ENCODE results near the gene NT5M. TPM values are rescaled to one million over a fixed set of nuclear protein-coding genes. Genes with fewer than 3 reads are reported as not detected.

Gene NT5M
- total RNA-seq, 1 donor from 2014 or later = 1.5 TPM

GRCh38 chr17:17353625-17354484 is 50.7 kb downstream of the NT5M start:
- no peak overlapping the region for H3K4me3 ChIP-seq (ENCODE audit: insufficient read depth, low read depth, low read length)
- FAIRE-seq (no peak), DNase-seq (ENCODE audit: low read depth) (no peak)
- peaks cover 3% of the 10 kb centered on the region for H4K20me1 ChIP-seq (ENCODE audit: insufficient read depth, low read length)
- H3K4me2 ChIP-seq (ENCODE audit: low read length) = no peak overlapping the region
- H3K4me1 ChIP-seq (ENCODE audit: insufficient read depth, low read length) = peaks cover 16% of the 10 kb centered on the region
- no peaks in the 10 kb centered on the region for H3K27me3 ChIP-seq (ENCODE audit: insufficient read depth, low read length)
- Mint-ChIP-seq H3K9me3 (ENCODE audit: unreplicated experiment) (peaks cover 3% of the 10 kb centered on the region), H3K27me3 (ENCODE audit: low read depth, unreplicated experiment) (peaks cover 24% of the 10 kb centered on the region), H3K4me1 (ENCODE audit: low read depth, unreplicated experiment) (peaks cover 7% of the 10 kb centered on the region), H3K4me3 (ENCODE audit: unreplicated experiment) (no peak overlapping the region), H3K36me3 (ENCODE audit: low read depth, unreplicated experiment) (peaks cover 3% of the 10 kb centered on the region), H3K27ac (ENCODE audit: unreplicated experiment) (no peak overlapping the region)
- TF ChIP-seq EZH2 (IDR thresholded peaks at IDR 0.05; ENCODE audit: insufficient read depth, low read length) (no peak), CTCF (IDR thresholded peaks at IDR 0.05; ENCODE audit: insufficient read depth, low read depth, low read length) (no peak)
- no peaks in the 10 kb centered on the region for H3K79me2 ChIP-seq (ENCODE audit: insufficient read depth, low read length)
- H3K9me3 ChIP-seq (ENCODE audit: insufficient read depth, low read depth, low read length) = no peaks in the 10 kb centered on the region
- H3K9ac ChIP-seq (ENCODE audit: low read length) = no peak overlapping the region
- H2AFZ ChIP-seq (ENCODE audit: low read depth, low read length) = no peak overlapping the region
- no peak overlapping the region for H3K27ac ChIP-seq (ENCODE audit: low read depth, low read length)
- H3K36me3 ChIP-seq (ENCODE audit: insufficient read depth, low read length) = no peaks in the 10 kb centered on the region

DNA sequence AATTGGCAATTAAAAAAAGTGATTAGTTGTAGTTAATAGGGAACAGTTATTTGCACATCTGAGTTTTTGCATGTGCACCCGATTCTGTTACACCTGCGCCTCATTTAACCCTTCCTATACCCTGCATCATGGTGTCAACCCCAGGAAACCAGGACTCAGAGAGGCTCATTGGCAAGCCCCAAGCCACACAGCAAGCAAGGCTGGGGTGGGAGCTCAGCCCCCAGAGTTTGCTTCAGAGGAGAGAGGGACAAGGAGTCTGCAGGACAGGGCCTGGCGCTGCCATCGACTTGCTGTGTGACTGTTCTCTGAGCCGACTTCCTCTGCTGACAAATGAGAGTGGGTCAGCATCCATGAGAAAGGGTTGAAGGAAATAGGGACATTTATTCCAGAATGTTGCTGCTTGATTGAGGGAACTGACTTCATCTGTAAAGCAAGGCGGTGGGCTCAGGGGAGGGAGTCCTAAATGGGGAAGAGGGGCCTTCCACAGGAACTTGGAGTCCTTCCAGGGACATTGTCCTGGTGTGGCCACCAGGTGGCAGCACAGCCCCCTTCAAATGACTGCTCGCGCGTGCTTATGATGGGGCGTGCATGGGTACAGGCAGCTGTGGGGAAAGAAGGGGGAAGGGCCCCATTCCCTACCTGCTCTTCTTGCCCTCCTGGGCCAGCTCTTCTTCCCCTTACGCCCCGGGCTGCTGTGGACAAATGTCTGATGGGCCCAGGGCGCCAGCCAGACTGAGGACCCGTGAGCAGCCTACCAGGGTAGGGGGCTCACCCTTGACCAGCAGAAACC is 51.6 kb downstream of the NT5M start:
- peaks cover 23% of the 10 kb centered on the region for H3K27me3 Mint-ChIP-seq (ENCODE audit: low read depth, unreplicated experiment)
- FAIRE-seq (no peak), DNase-seq (ENCODE audit: low read depth) (peak; percentile 21)
- no peak overlapping the region for H3K4me3 Mint-ChIP-seq (ENCODE audit: unreplicated experiment)
- Histone ChIP-seq H3K4me2 (ENCODE audit: low read length) (no peak overlapping the region), H3K9me3 (ENCODE audit: insufficient read depth, low read depth, low read length) (peaks cover 3% of the 10 kb centered on the region), H3K4me3 (ENCODE audit: insufficient read depth, low read depth, low read length) (no peak overlapping the region), H3K27ac (ENCODE audit: low read depth, low read length) (no peak overlapping the region), H3K79me2 (ENCODE audit: insufficient read depth, low read length) (no peaks in the 10 kb centered on the region), H3K36me3 (ENCODE audit: insufficient read depth, low read length) (no peaks in the 10 kb centered on the region), H3K27me3 (ENCODE audit: insufficient read depth, low read length) (no peaks in the 10 kb centered on the region), H3K4me1 (ENCODE audit: insufficient read depth, low read length) (peaks cover 16% of the 10 kb centered on the region), H3K9ac (ENCODE audit: low read length) (no peak overlapping the region), H4K20me1 (ENCODE audit: insufficient read depth, low read length) (peaks cover 3% of the 10 kb centered on the region), H2AFZ (ENCODE audit: low read depth, low read length) (no peak overlapping the region)
- no peak overlapping the region for H3K27ac Mint-ChIP-seq (ENCODE audit: unreplicated experiment)
- peaks cover 3% of the 10 kb centered on the region for H3K36me3 Mint-ChIP-seq (ENCODE audit: low read depth, unreplicated experiment)
- TF ChIP-seq CTCF (IDR thresholded peaks at IDR 0.05; ENCODE audit: insufficient read depth, low read depth, low read length) = peak; percentile 74
- TF ChIP-seq EZH2 (IDR thresholded peaks at IDR 0.05; ENCODE audit: insufficient read depth, low read length) = no peak
- H3K4me1 Mint-ChIP-seq (ENCODE audit: low read depth, unreplicated experiment) = peaks cover 7% of the 10 kb centered on the region
- peaks cover 3% of the 10 kb centered on the region for H3K9me3 Mint-ChIP-seq (ENCODE audit: unreplicated experiment)

Measured in astrocyte (in vitro differentiated cells and primary cell).